HL-60/S4 treated with retinoic acid at 250 ng/mL for 4 days and 3 days (cell line): ENCODE measurements around the gene TCHH.
"Not testable (repeated sequence)": the region's sequence is repeated elsewhere in the genome, so short reads cannot be mapped to it uniquely, and the experiment has no call there.

Source experiments
- in situ Hi-C: fragments of 300-500 bp; cut with MboI; formaldehyde crosslinking; loops from 2 replicates; pipeline ENCODE4 v1.7.0; 2022; ENCODE audit warnings: low sequenced_read_pairs

TCHH gene, protein sequence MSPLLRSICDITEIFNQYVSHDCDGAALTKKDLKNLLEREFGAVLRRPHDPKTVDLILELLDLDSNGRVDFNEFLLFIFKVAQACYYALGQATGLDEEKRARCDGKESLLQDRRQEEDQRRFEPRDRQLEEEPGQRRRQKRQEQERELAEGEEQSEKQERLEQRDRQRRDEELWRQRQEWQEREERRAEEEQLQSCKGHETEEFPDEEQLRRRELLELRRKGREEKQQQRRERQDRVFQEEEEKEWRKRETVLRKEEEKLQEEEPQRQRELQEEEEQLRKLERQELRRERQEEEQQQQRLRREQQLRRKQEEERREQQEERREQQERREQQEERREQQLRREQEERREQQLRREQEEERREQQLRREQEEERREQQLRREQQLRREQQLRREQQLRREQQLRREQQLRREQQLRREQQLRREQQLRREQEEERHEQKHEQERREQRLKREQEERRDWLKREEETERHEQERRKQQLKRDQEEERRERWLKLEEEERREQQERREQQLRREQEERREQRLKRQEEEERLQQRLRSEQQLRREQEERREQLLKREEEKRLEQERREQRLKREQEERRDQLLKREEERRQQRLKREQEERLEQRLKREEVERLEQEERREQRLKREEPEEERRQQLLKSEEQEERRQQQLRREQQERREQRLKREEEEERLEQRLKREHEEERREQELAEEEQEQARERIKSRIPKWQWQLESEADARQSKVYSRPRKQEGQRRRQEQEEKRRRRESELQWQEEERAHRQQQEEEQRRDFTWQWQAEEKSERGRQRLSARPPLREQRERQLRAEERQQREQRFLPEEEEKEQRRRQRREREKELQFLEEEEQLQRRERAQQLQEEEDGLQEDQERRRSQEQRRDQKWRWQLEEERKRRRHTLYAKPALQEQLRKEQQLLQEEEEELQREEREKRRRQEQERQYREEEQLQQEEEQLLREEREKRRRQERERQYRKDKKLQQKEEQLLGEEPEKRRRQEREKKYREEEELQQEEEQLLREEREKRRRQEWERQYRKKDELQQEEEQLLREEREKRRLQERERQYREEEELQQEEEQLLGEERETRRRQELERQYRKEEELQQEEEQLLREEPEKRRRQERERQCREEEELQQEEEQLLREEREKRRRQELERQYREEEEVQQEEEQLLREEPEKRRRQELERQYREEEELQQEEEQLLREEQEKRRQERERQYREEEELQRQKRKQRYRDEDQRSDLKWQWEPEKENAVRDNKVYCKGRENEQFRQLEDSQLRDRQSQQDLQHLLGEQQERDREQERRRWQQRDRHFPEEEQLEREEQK (N-terminal part only)

DNA sequence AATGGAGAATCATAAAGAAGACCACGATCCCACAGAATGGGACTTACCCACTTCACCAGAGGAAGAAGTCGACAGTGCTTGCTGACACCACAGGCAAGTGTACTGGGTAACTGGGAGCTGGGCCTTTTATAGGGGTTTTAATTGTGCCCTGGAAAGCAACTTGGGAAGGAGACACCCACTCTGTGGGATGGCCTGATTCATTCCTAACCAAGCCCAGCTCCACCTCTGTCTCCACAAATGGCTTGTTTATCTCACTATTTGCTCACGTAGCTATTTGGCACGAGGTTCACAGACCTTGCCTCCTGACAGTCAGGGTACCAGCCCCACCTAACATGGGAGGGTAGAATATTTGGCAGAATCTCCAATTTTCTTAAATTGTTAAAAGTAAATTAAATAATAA is at the start of gene TCHH:
TSS of gene TCHH (minus strand) at position 101 of the 400 bp plus-strand sequence. CDS start 1,364 bp downstream, outside the sequence.
- in situ Hi-C loops: no loop called here

DNA sequence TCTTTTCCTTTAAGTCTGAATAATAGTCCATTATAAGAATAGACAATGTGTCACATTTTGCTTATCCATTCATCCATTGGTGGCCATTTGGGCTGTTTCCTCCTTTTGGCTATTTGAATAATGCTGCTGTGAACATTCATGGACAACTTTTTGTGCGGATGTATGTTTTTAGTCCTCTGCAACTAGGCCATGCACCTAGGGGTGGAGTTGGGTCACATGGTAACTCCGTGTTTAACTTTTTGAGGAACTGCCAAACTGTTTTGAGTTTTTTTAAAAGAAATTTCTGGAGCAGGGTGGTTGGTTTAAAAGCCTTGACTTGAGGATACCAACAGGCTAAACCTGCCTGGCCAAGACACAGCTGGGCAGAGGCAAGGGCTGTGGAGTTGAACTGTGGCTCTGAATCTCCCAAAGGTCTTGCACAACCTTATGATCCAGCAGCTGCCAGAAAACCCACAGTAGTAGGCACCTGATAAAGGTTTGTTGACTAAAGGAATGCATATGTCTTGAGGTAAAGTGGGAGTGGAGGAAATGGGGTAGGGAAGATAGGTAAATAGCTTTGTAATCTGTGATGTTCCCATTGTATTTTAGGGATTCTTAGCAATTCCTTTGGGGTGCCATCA is 49.4 kb upstream of the TCHH start:
- in situ Hi-C loops: no loop called here

- in situ Hi-C loops: no loop called here
Measured at GRCh38 chr1:152162792-152163463, 47.7 kb upstream of the TCHH start.

DNA sequence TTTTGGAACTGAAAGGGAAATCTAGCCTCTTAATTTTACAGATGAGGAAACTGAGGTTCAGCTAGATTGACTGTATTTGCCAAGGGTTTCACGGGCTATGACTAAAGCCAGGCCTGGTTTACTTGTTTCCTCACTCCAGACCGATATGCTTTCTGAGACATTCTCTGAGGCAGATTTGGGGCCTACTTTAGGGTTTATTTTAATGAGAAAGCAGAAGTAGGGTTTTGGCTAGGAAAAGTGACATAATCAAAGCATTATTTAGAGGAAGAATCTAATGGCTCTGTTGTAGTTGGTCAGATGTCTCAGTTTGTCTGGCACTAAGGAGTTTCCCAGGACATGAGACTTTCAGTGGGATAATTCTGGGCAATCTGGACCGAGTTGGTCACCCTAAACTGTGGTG is 45.3 kb upstream of the TCHH start:
- in situ Hi-C loops: no loop called here

DNA sequence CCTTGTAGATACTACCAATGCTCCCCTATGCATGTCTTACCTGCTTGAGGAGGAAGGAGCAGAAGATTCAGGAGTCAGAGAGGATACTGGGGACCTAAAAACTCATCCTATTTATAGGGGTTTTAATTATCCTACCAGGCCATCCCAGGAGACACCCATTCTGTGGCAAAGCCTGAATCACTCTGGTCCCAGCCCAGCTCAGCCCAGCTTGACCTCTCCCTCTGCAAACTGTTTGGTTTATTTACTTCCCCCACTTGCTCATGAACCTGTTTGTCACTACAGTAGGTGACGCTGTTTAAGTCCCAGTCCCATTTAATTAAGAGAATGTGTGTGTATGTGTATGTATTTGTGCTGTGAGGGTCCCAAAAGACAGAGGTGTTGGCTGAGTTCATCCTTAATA is 43.9 kb upstream of the TCHH start, which contains the start of gene RPTN:
TSS of gene RPTN (minus strand) at position 85 of the 400 bp plus-strand sequence. CDS start 1,339 bp downstream, outside the sequence.
- in situ Hi-C loops: no loop called here

DNA sequence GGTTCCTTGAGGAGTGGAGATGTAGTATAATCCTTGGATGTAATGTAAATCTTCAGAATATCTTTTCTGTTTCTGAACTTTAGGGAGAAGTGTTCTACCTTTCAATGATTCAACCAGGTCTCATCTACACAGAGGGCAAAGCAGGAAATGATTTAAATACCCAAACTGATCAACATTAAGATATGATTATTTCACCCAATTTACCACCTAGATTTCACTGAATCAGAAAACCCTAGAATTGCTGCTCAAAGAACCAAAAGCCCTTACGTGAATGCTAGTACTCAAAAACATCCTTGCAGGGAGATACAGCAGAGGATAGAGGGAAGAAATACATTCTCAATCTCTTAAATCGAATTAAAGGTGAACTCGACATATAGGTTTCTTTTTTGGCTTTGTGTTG is 38.8 kb upstream of the TCHH start:
- in situ Hi-C loops: no loop called here

DNA sequence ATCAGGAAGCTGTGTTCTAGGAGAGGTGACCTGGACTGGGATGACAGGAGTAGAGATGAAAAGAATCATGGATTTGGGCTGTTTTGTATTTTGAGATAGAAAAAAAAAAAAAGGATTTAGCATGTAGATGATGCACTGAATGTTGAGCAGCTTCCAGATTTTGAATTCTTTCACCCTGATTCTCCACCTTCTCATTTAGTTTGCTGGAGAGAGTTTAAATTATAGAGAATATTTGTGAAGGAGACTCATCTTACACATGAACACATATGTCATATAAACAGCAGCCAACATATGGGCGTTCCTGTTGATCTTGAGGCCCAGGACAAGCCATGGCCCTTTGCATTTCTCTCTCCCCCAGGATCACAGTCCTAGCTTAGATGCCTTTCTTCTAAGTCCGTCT is 36.4 kb upstream of the TCHH start:
- in situ Hi-C loops: no loop called here

GRCh38 chr1:152148981-152149380 is 33.7 kb upstream of the TCHH start:
- in situ Hi-C loops: no loop called here

GRCh38 chr1:152148051-152148450 is 32.8 kb upstream of the TCHH start:
- in situ Hi-C loops: no loop called here

GRCh38 chr1:152145769-152146168 is 30.5 kb upstream of the TCHH start:
- in situ Hi-C loops: no loop called here

DNA sequence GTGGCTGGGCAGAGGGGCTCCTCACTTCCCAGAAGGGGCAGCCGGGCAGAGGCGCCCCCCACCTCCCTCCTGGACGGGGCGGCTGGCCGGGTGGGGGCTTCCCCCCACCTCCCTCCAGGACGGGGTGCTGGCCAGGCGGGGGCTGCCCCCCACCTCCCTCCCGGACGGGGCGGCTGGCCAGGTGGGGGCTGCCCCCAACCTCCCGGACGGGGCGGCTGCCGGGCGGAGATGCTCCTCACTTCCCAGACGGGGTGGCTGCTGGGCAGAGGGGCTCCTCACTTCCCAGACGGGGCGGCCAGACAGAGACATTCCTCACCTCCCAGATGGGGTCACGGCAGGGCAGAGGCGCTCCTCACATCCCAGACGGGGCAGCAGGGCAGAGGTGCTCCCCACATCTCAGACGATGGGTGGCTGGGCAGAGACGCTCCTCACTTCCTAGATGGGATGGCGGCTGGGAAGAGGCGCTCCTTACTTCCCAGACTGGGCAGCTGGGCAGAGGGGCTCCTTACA is 29.5 kb upstream of the TCHH start:
- in situ Hi-C loops: not testable (repeated sequence)

GRCh38 chr1:152143150-152143887 is 28.1 kb upstream of the TCHH start:
- in situ Hi-C loops: no loop called here

- in situ Hi-C loops: no loop called here
Measured at GRCh38 chr1:152141971-152142584, 26.8 kb upstream of the TCHH start.

- in situ Hi-C loops: no loop called here
Measured at GRCh38 chr1:152137215-152137614, 22.0 kb upstream of the TCHH start.

- in situ Hi-C loops: no loop called here
Measured at GRCh38 chr1:152130186-152130585, 14.9 kb upstream of the TCHH start.

DNA sequence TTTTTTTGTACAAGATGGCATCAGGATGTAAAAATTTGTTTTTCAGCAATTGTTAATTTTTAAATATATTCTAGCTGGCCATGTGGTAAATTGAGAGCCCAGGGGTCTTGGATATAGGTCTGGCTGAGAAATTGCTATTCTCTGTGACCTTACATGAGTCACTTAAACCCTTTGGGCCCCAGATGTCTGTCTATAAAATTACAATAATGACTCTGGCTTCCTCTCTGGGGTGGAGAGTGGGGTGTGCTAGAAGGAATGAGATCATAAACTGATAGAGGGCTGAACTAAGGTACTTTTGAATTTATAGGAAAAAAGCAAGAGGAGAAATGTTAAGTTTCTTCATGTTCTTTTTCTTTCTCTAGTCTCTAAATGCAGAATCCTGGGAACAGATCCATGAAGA is 12.4 kb upstream of the TCHH start:
- in situ Hi-C loops: no loop called here

DNA sequence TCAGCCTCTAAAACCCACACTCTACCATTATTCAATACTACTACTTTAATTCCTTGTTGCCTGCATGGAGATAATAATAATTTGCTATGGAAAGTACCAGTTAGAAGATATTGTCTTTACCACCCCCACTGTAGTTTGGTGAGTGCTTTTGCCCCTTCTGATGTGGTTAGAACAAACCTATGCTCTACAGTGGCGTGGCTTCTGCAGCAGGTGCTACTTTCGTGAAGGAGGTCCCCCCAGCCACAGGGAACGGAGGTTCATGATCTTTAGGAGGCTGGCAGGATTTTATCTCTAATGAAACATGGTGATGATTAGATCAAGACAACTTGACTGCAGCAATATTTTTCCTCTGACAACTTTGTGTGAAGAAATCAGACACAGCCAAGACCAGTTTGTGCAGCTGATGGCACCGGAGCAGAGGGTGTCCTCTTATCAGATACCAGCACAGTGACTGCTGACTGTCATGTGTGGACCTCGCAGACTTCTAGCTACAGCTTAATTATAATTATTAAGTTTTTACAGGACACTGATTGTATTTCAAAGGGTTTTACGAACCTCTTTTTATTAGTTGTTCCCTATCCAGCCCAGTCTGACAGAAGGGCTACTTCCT is 10.7 kb upstream of the TCHH start:
- in situ Hi-C loops: no loop called here

DNA sequence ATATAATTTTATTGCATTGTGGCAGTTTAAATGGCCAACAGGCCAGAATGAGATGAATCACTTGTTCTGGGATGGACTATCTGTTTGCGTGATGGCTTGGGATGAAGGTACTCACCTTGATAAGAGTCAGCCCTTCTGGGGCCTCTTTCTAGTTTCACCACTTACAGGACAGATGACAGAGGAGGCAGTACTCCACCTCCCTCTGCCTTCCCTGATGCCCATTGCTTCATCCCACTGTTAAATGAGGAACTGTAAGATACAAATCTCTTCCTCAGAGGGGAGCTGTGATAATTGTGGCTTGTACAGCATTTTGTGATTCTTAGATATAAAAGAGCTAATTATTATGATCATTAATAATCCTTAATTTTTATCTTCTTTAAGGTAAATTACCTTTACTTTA is 3.7 kb upstream of the TCHH start:
- in situ Hi-C loops: no loop called here
